A375 (cell line): ENCODE measurements around the gene ATP5F1C. TPM values are rescaled to one million over a fixed set of nuclear protein-coding genes. Genes with fewer than 3 reads are reported as not detected.

Source experiments
- total RNA-seq: library from RNA; depleted of rRNA; stranded (reverse); fragments of >200 nt; shearing (Covaris generic); gene quantifications from 2 replicates; pipeline ENCODE4 v1.2.3, GENCODE V29; 2014; rRNA removed

ATP5F1C gene
- 167 and 195 TPM in 2 replicates for total RNA-seq

GRCh38 chr10:7787857-7788638, at the start of gene ATP5F1C, which contains the start of gene KIN:
Gene ATP5F1C (plus strand): TSS chr10:7788177. CDS start chr10:7788208, 31 bp downstream.
Gene KIN (minus strand): TSS chr10:7787993. CDS start chr10:7787933, 60 bp downstream.

GRCh38 chr10:7818295-7819120, 30.5 kb downstream of the ATP5F1C start, which contains the start of gene TAF3:
Gene TAF3 (plus strand): TSS chr10:7818505. CDS start chr10:7818710, 205 bp downstream.

Other genes starting within 250 kb of the ATP5F1C start
- 0.68 and 2.0 TPM in 2 replicates for gene ITIH5, start 121.2 kb upstream of the ATP5F1C start, total RNA-seq
- not detected in 2 replicates for gene ITIH2, start 84.9 kb upstream of the ATP5F1C start, total RNA-seq
- 4.6 and 11.0 TPM in 2 replicates for gene KIN, start 184 bp upstream of the ATP5F1C start, total RNA-seq
- gene TAF3, start 30.3 kb downstream of the ATP5F1C start, total RNA-seq, result 2.2 and 2.7 TPM in 2 replicates